ENCODE results near the gene MYBPC1.

The MYBPC1 gene, protein sequence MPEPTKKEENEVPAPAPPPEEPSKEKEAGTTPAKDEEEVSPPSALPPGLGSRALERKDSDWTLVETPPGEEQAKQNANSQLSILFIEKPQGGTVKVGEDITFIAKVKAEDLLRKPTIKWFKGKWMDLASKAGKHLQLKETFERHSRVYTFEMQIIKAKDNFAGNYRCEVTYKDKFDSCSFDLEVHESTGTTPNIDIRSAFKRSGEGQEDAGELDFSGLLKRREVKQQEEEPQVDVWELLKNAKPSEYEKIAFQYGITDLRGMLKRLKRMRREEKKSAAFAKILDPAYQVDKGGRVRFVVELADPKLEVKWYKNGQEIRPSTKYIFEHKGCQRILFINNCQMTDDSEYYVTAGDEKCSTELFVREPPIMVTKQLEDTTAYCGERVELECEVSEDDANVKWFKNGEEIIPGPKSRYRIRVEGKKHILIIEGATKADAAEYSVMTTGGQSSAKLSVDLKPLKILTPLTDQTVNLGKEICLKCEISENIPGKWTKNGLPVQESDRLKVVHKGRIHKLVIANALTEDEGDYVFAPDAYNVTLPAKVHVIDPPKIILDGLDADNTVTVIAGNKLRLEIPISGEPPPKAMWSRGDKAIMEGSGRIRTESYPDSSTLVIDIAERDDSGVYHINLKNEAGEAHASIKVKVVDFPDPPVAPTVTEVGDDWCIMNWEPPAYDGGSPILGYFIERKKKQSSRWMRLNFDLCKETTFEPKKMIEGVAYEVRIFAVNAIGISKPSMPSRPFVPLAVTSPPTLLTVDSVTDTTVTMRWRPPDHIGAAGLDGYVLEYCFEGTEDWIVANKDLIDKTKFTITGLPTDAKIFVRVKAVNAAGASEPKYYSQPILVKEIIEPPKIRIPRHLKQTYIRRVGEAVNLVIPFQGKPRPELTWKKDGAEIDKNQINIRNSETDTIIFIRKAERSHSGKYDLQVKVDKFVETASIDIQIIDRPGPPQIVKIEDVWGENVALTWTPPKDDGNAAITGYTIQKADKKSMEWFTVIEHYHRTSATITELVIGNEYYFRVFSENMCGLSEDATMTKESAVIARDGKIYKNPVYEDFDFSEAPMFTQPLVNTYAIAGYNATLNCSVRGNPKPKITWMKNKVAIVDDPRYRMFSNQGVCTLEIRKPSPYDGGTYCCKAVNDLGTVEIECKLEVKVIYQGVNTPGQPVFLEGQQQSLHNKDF

DNA sequence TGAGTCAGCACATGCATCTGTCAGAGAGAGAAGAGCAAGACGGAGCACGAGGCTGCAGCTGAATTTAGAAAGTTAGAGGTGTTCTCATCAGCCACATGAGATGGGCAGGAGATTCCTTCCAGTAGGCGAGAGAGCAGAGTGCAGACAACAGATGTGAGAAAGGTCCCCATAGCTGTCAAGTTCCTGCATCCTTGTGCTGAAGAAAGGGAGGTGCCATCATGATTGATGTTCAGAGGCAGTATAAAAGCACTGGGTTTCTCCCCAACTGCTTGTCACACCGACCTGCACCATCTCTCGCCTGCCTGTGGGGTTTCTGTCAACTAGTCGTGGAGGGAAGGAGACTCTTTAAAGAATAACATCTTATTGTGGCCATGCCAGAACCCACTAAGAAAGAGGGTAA is at the start of gene MYBPC1:
Gene MYBPC1 (plus strand): TSS at position 272 of the 400 bp plus-strand sequence. CDS start 100 bp downstream, at position 372.
- TF ChIP-seq, protein P1, sequence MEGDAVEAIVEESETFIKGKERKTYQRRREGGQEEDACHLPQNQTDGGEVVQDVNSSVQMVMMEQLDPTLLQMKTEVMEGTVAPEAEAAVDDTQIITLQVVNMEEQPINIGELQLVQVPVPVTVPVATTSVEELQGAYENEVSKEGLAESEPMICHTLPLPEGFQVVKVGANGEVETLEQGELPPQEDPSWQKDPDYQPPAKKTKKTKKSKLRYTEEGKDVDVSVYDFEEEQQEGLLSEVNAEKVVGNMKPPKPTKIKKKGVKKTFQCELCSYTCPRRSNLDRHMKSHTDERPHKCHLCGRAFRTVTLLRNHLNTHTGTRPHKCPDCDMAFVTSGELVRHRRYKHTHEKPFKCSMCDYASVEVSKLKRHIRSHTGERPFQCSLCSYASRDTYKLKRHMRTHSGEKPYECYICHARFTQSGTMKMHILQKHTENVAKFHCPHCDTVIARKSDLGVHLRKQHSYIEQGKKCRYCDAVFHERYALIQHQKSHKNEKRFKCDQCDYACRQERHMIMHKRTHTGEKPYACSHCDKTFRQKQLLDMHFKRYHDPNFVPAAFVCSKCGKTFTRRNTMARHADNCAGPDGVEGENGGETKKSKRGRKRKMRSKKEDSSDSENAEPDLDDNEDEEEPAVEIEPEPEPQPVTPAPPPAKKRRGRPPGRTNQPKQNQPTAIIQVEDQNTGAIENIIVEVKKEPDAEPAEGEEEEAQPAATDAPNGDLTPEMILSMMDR (IDR thresholded peaks at IDR 0.05), result no peak

DNA sequence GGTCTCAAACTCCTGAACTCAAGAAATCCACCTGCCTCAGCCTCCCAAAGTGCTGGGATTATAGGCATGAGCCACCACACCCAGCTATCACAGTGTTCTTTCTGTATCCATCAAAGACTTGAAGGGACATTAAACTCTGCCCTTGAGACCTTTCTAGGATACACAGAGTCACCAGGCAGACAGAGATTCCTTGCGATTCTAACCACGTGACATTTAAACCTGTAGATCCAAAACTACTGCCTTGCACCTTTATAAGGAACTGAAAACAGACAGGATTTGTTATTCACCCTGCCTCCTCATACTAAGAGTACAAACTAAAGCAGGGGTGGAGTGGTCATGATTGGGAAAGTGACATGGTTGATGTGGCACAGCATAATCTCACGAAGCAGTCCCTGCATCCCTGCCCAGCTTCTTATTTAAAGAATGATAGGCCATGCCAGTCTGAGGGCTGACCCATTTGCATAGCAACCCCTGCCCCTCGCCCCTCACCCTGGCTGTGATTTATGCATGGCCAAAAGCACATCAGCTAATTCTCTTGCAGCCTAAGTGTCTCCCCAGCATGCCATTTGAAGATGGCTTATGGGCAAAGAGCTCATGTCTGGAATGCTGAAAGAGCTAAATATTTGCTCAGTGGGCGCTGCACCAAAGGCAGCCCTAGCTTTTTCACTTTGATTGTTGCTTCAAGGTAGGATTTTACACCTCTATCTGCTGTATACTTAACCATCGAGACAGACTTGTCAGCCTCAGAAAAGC is 43.2 kb upstream of the MYBPC1 start:
- TF ChIP-seq, protein P1 (IDR thresholded peaks at IDR 0.05), result no peak

DNA sequence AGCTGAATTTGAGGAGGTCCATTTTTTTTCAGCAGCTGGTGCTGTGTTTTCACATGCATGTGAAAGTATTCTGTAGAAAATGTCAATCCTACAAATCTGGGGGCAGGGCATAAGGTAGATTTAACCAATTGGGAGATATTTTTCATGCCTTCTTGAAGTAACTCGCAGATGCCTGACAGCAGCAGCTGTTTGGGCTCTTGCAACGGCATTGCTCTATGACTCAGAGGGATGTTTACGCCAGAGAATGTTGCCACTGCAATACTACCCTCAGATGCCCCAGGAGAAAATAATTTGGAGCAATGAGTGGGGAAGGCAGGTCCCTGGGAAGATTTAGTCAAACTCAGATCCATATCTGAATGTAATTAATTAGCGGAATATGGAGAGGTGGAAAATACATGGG is 42.5 kb upstream of the MYBPC1 start:
- TF ChIP-seq, protein P1 (IDR thresholded peaks at IDR 0.05), result no peak

DNA sequence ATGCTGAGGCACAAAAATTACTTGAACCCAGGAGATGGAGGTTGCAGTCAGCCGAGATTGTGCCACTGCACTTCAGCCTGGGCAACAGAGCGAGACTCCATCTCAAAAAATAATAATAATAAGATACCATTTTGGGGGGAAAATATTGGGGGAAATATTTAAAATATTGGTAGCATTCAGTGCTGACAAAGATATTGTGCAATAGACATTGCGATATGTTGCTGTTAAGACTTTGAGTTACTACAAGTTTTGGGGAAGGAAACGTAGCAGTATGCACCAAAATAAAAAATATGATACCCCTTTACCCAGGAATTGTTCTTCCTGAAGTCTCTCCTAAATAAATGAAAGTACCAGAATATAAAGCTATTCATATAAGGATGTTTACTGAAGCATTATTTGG is 37.7 kb upstream of the MYBPC1 start:
- TF ChIP-seq, protein P1 (IDR thresholded peaks at IDR 0.05), result no peak

DNA sequence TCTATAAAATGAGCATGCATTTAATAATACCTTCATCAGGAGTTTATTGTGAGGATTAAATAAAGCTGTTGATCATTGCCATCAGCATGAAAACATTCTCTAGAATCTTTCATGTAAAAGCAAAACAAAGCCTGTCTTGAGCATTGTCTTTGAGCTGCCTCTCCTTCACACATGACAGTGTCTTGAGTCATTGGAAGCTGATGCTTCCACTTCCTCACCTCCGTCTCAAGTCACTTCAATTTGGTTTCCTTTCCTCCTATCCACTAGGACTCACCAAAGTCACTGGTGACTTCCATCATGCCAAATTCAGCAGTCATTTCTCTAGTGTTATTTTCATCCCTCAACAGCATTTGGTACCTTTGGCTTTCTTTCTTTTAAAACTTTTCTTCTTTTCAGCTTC is 31.6 kb upstream of the MYBPC1 start:
- TF ChIP-seq, protein P1 (IDR thresholded peaks at IDR 0.05), result no peak

DNA sequence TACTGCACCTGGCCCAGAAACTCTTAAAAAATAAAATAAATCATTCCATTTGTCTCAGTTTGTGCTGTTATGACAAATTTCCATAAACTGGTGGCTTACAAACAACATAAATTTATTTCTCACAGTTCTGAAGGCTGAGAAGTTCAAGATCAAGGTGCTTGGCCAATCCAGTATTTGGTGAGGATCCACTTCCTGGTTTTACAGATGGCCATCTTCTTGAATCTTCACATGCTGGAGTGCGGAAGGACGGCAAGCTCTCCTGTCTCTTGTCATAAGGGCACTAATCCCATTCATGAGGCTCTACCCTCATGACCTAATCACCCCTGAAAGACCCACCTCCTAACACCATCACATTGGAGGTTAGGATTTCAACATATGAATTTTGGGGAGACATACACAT is 29.9 kb upstream of the MYBPC1 start:
- TF ChIP-seq, protein P1 (IDR thresholded peaks at IDR 0.05), result no peak

DNA sequence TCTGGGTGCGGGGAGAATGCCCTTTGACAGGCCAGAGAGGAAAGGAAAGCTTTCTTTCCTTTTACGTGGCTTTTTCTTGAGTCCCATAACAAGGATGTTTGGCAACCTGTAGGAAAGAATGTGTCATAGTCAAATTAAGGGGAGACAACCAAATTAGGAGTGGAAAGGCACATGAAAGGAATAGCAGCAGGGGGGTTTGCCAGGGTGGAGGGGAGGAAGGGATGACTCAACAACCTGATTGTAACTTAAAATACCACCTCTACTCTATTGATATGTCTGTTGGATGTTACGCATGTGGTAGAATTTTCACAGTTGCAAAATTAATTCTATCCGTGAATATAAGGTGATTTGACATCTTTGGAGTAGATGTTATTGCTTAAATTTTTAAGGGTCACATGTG is 28.5 kb upstream of the MYBPC1 start:
- TF ChIP-seq, protein P1 (IDR thresholded peaks at IDR 0.05), result no peak

All from LNCAP (cell line).